Hematopoietic multipotent progenitor cell (in vitro differentiated cells): ENCODE measurements around the gene NIM1K. TPM values are rescaled to one million over a fixed set of nuclear protein-coding genes. Genes with fewer than 3 reads are reported as not detected.
A peak's percentile ranks its signal among the peaks of the same experiment; 100 is the strongest.
"Not testable (repeated sequence)": the region's sequence is repeated elsewhere in the genome, so short reads cannot be mapped to it uniquely, and the experiment has no call there.

Experiments used
- DNase-seq, 3 donors: peaks; one replicate each; pipeline ENCODE4 v3.0.0-alpha.2; 2011 to 2015; ENCODE audit warnings: low read depth in 2 of 3, low spot score in 2 of 3
- total RNA-seq: library from RNA; depleted of rRNA; stranded (reverse); fragments of >200 nt; gene quantifications from one replicate; pipeline ENCODE4 v1.2.3, GENCODE V29; 2012

NIM1K gene
- total RNA-seq, 1 donor, result 0.27 TPM

GRCh38 chr5:43274435-43275114 lies 82.5 kb downstream of the NIM1K start:
- peak in 2 of 3 donors; percentile 2 to 57 for DNase-seq

- no peak for DNase-seq
Observed at GRCh38 chr5:43275391-43275790, 83.4 kb downstream of the NIM1K start.

- DNase-seq, result no peak
Observed at GRCh38 chr5:43279548-43280274, 87.7 kb downstream of the NIM1K start.

- DNase-seq, result no peak
Observed at GRCh38 chr5:43281840-43282658, 90.0 kb downstream of the NIM1K start.

- no peak for DNase-seq
Observed at GRCh38 chr5:43286623-43287022, 94.6 kb downstream of the NIM1K start.

- no peak for DNase-seq
Observed at GRCh38 chr5:43287493-43287892, 95.5 kb downstream of the NIM1K start.

GRCh38 chr5:43288269-43288831 lies 96.3 kb downstream of the NIM1K start:
- DNase-seq, result no peak

GRCh38 chr5:43290726-43291125 lies 98.7 kb downstream of the NIM1K start:
- no peak for DNase-seq

GRCh38 chr5:43294226-43294625 lies 102.2 kb downstream of the NIM1K start:
- no peak for DNase-seq

- DNase-seq, result no peak
Observed at GRCh38 chr5:43295202-43295601, 103.2 kb downstream of the NIM1K start.

GRCh38 chr5:43296835-43297234 lies 104.8 kb downstream of the NIM1K start:
- DNase-seq, result no peak

- no peak for DNase-seq
Observed at GRCh38 chr5:43298443-43298842, 106.4 kb downstream of the NIM1K start.

- DNase-seq, result no peak
Observed at GRCh38 chr5:43300112-43300511, 108.1 kb downstream of the NIM1K start.

- DNase-seq, result no peak
Observed at GRCh38 chr5:43301653-43302091, 109.6 kb downstream of the NIM1K start.

GRCh38 chr5:43302481-43302880 lies 110.5 kb downstream of the NIM1K start:
- no peak for DNase-seq

- DNase-seq, result no peak
Observed at GRCh38 chr5:43303242-43303641, 111.2 kb downstream of the NIM1K start.

- DNase-seq, result no peak
Observed at GRCh38 chr5:43304525-43304924, 112.5 kb downstream of the NIM1K start.

DNA sequence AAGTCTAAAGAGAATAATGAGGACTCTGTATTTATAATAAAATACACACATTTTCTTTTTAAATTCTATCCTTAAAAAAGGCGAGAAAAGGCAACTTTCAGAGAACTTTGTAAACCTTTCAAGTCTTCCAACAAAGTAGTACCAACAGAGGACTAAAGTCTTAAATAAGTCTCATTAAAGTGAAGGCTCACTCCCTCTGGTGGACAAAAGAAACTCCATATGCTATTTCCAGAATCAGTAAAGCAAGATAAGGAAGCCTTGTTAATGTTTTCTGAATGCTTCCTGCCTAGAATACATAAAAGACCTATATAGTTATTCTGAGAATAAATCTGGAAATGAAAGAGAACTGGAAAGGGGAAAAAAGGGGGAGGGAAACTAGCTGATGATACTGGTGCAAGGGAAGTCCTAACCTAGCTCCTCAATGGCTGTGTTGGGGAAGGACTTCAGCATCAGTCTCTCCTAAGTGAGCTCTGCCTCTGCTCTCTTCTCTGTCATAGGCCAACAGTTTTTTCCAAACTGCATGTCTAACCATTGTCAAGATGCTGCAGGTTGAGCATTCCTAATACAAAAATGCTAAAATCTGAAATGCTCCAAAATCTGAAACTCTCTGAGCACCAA lies 114.0 kb downstream of the NIM1K start:
- peak in 2 of 3 donors; percentile 57 to 84 for DNase-seq

DNA sequence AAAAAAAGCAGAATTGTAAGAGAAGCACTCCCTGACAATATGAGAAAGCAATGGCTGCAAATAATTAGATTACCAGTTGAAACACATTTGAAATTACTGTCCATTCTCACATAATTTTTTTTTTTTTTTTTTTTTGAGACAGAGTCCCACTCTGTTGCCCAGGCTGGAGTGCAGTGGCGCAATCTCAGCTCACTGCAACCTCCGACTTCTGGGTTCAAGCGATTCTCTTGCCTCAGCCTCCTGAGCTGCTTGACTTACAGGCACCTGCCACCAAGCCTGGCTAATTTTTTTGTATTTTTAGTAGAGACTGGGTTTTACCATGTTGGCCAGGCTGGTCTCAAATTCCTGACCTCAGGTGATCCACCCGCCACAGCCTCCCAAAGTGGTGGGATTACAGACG lies 114.9 kb downstream of the NIM1K start:
- not testable (repeated sequence) for DNase-seq

DNA sequence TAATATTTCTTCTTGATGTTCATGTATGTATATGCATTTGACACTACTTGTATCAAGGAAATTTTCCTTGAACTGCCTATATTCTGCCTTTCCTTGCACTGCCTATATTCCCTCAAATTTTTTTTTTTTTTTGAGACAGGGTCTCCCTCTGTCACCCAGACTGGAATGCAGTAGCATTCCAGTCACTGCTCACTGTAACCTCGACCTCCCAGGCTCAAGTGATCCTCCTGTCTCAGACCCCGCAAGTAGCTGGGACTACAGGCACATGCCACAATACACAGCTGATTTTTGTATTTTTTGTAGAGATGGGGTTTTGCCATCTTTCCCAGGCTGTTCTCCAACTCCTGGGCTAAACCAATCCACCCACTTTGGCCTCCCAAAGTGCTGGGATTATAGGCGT lies 117.1 kb downstream of the NIM1K start:
- no peak for DNase-seq

- DNase-seq, result no peak
Observed at GRCh38 chr5:43309637-43310036, 117.6 kb downstream of the NIM1K start.
